GM12891 (cell line): Measurements from ENCODE around the gene TNFSF10.
"Not testable (repeated sequence)": the region's sequence is repeated elsewhere in the genome, so short reads cannot be mapped to it uniquely, and the experiment has no call there.

ENCODE experiments used
- DNase-seq: peaks from one replicate; pipeline ENCODE4 v3.0.0; 2011; ENCODE audit warnings: low spot score; ENCODE audit not compliant: insufficient read length
- FAIRE-seq: peaks from 2 replicates; lab custom pipeline; 2011; peaks lifted over from hg19 to GRCh38; lab: Jason Lieb, UNC
- PAX5 ChIP-seq: IDR thresholded peaks from 2 replicates; pipeline ENCODE4 v1.6.1; 2011; ENCODE audit warnings: low read length, moderate library complexity, mild to moderate bottlenecking; ENCODE audit not compliant: insufficient read depth, severe bottlenecking
- POLR2A ChIP-seq: IDR thresholded peaks from 2 replicates; pipeline ENCODE4 v1.6.1; 2011; ENCODE audit warnings: low read depth, low read length, control low read depth
- POLR2AphosphoS5 ChIP-seq: IDR thresholded peaks from 2 replicates; pipeline ENCODE4 v1.6.1; 2011; ENCODE audit warnings: low read depth, low read length, control low read depth
- POU2F2 ChIP-seq: IDR thresholded peaks from 2 replicates; pipeline ENCODE4 v1.6.1; 2011; ENCODE audit warnings: low read depth, mild to moderate bottlenecking, control low read depth, low read length, moderate library complexity
- SPI1 ChIP-seq: IDR thresholded peaks from 2 replicates; pipeline ENCODE4 v1.6.1; 2011; ENCODE audit warnings: low read depth, low read length, control low read depth
- TAF1 ChIP-seq: IDR thresholded peaks from 2 replicates; pipeline ENCODE4 v1.6.1; 2011; ENCODE audit warnings: low read depth, low read length, control low read depth

Gene TNFSF10

DNA sequence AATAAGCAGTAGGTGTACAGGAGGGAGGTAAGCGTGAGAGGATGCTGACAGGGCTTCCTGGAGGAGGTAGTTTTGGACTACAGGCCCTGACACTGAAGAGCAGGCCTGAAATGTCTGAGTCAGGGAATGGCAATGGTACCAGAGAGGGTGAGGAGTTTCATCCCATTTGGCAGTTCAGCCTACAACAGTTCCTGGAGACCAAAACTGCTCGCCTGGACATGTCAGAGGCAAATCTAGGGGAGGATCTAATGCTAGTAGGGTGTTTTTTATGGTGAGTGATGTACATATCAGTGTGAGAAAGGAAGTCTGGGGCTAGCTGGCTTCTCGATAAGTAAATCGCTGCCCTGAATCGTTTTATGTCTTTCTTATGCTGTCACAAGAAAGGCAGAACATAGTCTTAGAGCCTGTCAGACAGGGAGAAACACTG lies 13.8 kb upstream of the TNFSF10 start:
- no peak for DNase-seq
- TF ChIP-seq PAX5 = no peak
- TF ChIP-seq SPI1 = no peak
- TF ChIP-seq TAF1 = no peak
- no peak for TF ChIP-seq POU2F2
- TF ChIP-seq POLR2AphosphoS5 = no peak
- no peak for TF ChIP-seq POLR2A
- no peak for FAIRE-seq

DNA sequence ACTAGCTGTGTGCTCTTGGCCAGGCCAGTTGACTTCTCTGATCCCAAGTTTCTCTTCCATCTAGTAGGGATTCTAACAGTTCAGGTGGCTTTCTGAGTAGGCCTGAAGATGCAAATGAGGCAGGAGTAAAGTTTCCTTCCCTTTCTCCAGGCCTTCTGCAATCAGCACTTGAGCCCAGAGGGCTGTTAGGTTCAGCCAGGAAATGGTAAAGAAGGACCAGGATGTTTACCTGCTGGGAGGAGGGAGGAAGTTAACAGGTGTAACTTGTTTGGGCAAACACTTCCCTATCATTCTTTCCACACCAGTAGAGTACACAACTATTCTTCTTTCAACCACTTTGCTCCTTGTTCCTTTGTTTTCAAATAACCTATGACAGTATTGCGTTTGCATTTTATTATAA lies 13.3 kb upstream of the TNFSF10 start:
- DNase-seq = no peak
- TF ChIP-seq PAX5 (no peak), POLR2A (no peak), POU2F2 (no peak), SPI1 (no peak), POLR2AphosphoS5 (no peak), TAF1 (no peak)
- no peak for FAIRE-seq

DNA sequence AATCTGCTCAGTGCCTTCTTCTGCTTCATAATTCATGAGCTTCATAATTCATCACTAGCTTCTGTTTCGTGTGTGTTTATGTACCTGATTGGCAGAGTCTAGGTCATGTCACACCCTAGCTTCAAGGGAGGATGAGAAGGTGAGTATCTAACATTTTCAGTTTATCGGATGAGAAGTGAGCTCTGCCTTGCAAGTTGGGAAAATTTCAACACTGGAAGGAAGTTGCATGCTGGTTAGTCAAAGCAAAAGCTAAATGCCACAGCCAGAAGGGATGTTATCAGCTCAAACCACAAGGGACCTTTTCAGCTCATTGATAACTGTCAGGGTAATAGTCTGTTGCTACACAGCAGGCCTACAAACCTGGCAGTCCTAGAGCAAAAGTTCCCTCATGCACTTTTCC lies 7.3 kb upstream of the TNFSF10 start:
- TF ChIP-seq SPI1 (no peak), POU2F2 (no peak), POLR2A (no peak), PAX5 (no peak), POLR2AphosphoS5 (no peak), TAF1 (no peak)
- DNase-seq (no peak), FAIRE-seq (no peak)

DNA sequence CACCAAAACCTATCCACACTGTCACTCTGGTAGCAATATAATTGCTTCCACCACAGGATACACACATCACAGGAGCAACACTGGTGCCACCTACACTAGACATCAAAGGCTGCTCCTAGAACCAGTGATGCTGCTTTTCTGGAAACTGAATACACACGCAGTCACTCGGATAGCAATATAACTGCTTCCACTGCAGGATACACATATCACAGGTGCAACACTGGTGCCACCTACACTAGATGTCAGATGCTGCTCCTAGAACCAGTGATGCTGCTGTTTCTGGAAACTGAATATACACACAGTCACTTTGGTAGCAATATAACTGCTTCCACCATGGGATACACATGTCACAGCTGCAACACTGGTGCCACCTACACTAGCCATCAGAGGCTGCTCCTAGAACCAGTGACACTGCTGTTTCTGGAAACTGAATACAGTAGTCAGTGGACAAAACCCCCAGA lies 6.9 kb upstream of the TNFSF10 start:
- DNase-seq = no peak
- TF ChIP-seq PAX5 (no peak), TAF1 (no peak), POLR2A (no peak), POLR2AphosphoS5 (no peak), POU2F2 (no peak), SPI1 (no peak)
- FAIRE-seq = peak; percentile 51

DNA sequence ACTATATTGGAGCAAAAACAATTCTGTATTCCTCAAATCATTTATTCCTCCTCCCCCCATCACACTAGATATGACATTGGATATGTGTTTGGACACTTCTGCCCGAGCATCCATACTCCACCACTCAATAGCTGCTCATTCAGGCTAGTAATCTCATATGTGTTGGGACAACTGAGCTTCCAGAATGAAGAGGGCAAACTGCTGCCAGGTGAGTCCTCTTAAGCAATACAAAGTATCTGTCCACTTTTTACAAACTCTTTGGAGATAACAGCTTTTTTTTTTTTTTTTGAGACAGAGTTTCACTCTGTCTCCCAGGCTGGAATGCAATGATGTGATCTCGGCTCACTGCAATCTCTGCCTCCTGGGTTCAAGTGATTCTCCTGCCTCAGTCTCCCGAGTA lies 5.4 kb upstream of the TNFSF10 start:
- FAIRE-seq = no peak
- TF ChIP-seq POLR2A = no peak
- TF ChIP-seq SPI1 = no peak
- TF ChIP-seq POLR2AphosphoS5 = no peak
- no peak for TF ChIP-seq PAX5
- TF ChIP-seq TAF1 = no peak
- no peak for TF ChIP-seq POU2F2
- DNase-seq = no peak

DNA sequence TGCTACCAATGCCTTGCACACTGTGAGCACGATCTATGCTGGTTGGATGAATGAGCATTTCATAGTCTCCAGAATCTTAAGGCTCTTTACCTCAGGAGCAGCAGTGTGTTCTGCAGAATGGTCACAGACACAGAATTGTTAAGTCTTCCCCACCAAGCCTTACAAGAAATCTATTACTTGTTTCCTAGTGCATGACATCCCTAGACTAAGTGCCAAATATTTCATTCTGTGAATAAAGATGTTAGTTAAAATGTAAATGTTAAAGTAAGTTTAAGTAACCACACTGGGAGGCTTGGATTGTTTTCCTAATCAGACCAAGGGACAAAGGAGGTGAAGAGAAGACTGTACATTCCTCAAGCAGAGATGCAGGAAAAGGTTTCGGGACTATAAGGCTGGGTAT lies 4.1 kb upstream of the TNFSF10 start:
- DNase-seq (no peak), FAIRE-seq (no peak)
- TF ChIP-seq SPI1 (no peak), POLR2AphosphoS5 (no peak), PAX5 (no peak), TAF1 (no peak), POLR2A (no peak), POU2F2 (no peak)

DNA sequence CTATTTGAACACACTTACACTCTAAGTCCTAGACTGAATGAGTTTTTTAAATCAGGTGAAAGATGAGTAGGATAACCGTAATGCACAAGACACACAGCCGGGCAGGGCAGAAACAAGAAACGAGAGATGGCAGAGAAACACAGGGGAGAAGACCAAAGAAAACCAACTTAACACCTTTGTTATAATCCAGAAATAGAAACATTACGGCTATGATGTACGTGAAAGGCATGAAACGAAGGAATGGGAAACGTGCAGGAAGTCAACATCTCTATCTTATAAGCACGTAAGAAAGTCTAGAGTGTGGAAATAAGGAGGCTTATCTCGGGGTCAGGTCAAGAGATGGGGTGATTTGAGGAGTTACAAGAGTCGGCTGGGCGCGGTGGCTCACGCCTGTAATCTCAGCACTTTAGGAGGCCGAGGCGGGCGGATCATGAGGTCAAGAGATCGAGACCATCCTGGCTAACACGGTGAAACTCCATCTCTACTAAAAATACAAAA lies 1.9 kb upstream of the TNFSF10 start:
- no peak for FAIRE-seq
- TF ChIP-seq POU2F2 = no peak
- TF ChIP-seq POLR2A = no peak
- DNase-seq = no peak

DNA sequence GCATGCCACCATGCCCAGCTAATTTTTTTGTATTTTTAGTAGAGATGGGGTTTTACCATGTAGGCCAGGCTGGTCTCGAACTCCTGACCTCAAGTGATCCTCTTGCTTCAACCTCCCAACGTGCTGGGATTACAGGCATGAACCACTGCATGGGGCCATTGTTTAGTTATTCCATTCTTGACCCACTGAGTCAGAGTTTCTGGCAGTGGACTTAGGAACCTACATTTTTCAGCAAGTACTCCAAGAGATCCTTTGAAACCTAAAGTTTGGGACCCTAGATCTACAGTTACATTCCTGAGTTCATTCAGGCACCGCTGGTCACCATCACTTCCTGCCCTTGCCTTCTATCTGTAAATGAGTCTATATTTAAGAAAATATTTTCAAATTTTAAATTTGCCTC lies 1.4 kb upstream of the TNFSF10 start:
- no peak for FAIRE-seq
- TF ChIP-seq POLR2A (no peak), POU2F2 (no peak)
- DNase-seq = no peak

DNA sequence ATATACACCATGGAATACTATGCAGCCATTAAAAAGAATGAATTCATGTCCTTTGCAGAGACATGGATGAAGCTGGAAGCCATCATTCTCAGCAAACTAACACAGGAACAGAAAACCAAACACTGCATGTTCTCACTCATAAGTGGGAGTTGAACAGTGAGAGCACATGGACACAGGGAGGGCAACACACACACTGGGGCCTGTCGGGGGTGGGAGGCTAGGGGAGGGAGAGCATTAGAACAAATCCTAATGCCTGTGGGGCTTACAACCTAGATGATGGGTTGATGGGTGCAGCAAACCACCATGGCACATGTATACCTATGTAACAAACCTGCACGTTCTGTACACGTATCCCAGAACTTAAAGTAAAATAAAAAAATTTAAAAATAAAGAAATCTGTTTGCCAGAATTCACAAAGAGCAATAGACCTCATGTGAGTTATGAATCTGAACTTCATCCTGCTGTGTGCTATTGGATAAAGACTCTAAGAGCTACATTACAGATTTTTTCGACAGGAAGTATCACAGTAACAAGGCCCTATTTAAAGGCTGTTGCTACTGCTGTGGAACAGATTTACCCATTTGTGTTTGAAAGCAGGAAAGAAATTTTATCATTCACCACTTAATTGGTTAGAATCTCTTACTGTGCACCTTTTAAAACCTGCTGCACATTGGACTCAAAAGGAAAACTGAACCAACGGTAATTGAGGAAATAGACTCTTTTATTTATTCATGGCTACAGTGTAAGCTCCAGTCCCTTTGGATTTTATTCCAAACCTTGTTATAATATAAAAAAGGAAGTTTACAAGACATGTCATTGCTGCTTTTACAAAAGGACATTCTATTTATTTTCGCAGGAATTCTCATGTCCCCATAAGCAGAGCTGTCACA lies 1.1 kb downstream of the TNFSF10 start:
- not testable (repeated sequence) for DNase-seq, FAIRE-seq

DNA sequence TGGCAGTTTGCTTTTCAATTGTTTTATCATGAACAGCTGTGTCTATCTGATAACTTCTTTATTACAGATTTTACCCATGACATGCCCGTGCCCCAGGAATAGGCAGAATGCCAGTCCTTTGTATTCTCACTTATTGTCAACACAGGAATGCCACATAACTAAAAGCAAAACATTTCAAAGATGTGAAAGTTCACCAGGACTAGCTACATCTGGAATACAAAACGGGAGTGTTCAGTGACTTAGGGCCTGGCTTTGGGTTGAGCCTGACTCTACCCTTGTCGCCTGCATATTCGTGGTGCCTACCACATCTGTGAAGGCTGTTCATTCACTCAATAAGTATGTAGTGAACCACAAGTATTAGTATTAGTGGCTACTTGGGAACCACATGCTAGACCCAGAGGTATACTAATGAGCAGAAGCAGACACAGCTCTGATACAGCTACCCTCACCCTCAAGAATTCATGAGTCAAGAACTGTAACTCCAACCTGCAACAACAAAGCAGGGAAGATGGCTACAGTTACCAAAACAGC lies 2.9 kb downstream of the TNFSF10 start:
- no peak for DNase-seq
- TF ChIP-seq POLR2AphosphoS5 (no peak), TAF1 (no peak), POLR2A (no peak), POU2F2 (no peak), SPI1 (no peak), PAX5 (no peak)
- FAIRE-seq = peak; percentile 35
